Stimulated activated CD8-positive, alpha-beta memory T cell treated with anti-CD3 and anti-CD28 coated beads, Interleukin-12 subunit alpha, Interleukin-12 subunit beta, amount 100 ng/mL, for 24 hours (primary cell): ENCODE data around the gene ST14.
"Not testable (repeated sequence)": the region's sequence is repeated elsewhere in the genome, so short reads cannot be mapped to it uniquely, and the experiment has no call there.

ENCODE experiments used
- DNase-seq: peaks from one replicate; pipeline ENCODE4 v3.0.0-alpha.2; 2020; ENCODE audit errors: extremely low read depth

Gene ST14

DNA sequence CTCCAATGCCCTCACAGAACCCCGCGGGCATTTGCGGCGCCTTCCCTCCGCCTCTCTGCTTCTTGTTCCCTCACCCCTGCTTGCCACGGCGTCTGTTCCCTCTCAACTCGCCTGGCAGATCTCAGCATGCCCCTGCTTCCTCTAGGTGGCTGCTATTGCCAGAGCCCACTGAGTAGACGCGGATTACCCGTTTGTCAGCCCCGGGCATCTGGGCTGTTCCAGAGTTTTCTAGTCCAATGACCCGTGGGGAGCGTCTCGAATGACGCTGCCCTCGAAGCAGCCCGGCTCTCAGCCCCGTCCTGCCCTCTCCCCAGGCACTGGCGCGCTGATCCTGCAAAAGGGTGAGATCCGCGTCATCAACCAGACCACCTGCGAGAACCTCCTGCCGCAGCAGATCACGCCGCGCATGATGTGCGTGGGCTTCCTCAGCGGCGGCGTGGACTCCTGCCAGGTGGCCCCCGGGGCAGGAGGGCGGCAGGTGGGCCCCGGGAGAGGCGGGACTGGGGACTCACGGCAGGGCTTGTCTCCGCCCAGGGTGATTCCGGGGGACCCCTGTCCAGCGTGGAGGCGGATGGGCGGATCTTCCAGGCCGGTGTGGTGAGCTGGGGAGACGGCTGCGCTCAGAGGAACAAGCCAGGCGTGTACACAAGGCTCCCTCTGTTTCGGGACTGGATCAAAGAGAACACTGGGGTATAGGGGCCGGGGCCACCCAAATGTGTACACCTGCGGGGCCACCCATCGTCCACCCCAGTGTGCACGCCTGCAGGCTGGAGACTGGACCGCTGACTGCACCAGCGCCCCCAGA is 49.7 kb downstream of the ST14 start:
- no peak for DNase-seq

DNA sequence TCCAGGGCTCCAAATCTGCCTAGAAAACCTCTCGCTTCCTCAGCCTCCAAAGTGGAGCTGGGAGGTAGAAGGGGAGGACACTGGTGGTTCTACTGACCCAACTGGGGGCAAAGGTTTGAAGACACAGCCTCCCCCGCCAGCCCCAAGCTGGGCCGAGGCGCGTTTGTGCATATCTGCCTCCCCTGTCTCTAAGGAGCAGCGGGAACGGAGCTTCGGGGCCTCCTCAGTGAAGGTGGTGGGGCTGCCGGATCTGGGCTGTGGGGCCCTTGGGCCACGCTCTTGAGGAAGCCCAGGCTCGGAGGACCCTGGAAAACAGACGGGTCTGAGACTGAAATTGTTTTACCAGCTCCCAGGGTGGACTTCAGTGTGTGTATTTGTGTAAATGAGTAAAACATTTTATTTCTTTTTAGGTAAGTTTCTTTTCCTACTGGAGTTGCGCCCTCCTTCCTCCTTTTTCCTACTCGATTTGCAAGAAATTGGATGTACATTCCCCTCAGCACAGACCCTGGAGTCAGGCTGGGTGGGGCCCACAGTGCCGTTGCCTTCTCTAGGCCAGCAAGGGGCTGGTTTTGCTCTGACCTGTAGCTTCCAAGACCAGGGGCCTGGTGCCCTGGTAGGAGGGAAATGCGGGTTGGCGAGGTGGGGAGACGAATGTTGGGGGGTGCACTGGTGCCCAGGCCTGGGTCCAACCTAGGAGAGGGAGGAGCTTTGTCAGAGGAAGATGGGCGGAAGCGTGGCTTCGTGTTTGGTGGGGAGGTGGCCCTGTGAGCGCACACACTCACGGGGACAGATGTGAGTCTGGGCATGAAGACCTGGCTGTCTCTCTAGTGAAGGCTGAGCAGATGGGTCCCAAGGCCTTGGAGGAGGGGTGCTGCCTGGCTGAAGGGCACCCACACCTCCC is 50.6 kb downstream of the ST14 start:
- no peak for DNase-seq

DNA sequence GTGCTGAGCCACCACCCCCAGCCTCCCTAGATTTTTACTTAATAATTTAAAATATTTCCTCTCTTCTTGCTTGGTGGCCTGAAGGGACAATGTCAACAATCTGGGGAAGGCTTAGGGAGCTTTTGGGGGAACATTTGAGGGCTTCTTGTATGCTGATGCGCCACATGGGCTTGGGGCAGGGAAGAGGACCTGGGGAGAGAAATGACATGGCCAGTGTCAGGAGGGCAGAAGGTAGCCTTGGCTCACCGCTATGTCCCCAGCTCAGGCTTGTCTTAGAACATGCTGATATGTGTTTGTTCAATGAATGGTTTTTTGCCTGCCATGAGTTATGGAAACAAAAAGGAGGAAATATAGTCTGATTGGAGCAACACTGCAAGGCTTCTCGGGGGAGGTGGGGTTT is 51.6 kb downstream of the ST14 start:
- no peak for DNase-seq

DNA sequence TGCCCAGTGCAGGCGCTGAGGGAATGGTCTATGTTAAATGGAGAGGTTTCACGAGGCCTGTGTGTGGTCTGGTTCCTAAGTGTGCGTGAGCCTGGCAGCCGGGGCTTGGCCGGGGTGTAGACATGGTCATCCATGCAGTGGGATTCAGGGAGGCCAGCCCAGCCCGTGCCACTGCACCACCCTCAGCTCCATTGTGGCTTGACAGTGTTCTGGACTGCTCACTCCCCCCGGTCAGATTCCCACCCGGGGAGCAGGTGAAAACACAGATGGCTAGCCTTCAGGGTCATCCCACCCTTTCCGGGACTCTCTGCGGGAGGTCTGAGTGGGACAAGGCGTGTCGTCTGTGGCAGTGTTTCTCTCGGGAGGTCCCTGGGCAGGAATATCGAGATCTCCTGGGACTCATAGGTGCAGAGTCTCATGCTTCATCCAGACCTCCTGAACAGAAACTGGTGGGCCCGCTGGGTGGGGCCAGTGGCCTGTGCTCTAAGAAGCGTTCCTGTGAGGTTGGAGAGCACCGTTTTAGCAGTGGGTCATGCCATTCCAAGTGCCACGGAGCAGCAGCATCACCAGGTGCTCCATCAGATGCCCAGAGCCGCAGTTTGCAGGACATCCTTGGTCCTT is 52.3 kb downstream of the ST14 start:
- DNase-seq: no peak

DNA sequence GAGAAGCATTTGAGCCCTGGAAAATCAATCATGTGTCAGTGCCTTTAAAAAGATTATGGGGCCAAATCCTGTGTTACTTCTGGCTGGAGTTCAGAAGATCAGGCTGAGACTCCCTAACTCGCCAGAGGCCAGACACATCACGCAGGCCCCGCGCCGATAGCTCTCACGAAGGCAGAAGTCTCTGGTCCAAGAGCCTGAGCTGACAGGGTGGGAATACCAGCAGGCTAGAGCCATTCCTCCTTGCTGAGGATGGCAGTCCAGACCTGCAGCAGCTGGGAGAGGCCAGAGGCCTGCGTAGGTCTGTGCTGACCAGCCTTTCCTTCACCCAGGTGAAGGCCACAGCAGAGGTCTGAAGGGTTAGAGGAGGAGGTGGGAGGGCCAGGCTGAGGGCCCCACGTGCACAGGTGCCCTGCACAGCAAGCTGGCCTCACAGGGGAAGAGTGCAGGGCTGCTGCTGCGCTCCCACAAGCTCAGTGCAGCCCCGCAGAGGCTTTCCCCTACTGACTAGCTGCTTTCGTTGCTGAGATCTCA is 52.9 kb downstream of the ST14 start:
- DNase-seq: no peak

DNA sequence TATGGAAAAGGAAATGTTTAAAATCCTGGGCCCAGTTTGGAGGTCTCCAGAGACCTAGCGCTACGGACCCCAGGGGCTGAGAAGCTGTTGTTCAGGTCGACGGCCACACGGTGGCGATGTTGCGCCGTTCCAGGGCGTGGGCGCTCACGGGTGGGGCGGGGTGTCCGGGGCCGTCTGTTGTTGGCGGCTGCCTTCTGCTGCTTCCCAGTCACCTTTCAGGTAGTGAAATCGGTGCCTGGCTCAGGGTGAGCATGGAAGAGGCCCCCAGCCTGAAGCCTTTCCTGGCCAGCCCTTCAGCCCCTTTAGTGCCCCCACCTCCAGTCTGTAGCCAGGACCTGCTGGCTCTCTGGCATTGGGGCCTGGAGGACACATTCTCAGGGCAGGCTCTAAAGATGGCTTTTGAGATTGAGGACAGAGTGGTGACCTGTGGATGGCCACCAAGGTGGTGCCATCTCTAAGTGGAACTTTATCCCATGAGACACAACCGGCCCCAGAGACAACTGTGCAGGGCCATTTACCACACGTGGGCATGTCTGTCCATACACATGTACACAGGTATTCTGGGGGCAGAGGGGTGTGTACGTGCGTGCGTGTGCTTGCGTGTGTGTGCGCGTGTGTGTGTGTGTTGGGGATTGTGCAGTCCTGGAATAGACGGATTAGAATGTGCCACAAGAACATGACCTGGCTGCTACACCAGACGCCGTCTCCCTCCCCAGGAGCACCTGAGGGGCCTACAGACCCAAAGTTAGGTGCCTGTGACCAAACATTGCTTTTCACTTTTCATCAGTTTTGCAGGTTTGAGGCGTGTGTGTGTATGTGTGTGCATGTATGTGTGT is 53.8 kb downstream of the ST14 start:
- DNase-seq: peak; percentile 36

DNA sequence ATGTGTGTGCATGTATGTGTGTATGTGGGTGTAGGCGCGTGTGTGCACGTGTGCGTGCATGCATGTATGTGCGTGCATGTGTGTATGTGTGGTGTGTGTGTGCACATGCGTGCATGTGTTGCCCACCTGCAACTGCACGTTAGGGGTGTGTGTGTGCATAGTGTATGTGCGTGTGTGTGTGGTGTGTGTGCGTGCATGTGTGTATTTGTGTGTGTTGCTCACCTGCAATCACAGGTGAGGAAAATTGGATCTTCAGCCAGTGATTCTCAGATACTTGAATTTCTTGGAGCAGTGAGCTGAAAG is 54.3 kb downstream of the ST14 start:
- DNase-seq: no peak

DNA sequence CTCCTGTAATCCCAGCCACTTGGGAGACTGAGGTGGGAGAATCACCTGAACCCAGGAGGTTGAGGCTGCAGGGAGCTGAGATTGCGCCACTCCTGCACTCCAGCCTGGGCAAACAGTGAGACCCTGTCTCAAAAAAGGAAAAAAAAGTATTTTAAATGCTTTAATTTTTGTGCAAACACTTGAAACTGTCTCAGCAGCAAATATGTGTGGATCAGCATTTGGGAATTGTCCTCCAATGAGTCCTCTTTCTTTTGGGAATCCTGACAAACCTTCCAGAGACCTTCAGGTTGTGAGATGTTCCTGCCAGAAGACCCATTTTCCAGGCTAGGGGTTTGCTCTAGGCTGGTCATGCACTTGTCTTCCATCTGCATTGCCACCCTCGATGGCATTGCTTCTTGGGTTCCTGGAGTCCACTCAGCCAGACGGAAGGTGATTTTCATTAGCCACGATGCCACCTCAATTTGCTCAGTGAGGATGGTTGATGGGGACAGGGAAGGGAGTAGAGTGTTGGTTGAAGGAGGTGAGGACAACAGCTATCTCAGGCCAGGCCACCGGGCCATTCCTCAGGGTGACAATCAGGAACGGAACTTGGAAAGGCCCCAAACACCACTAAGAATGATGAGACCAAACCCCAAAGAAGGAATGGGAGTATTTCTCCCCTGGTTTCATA is 55.4 kb downstream of the ST14 start:
- no peak for DNase-seq

DNA sequence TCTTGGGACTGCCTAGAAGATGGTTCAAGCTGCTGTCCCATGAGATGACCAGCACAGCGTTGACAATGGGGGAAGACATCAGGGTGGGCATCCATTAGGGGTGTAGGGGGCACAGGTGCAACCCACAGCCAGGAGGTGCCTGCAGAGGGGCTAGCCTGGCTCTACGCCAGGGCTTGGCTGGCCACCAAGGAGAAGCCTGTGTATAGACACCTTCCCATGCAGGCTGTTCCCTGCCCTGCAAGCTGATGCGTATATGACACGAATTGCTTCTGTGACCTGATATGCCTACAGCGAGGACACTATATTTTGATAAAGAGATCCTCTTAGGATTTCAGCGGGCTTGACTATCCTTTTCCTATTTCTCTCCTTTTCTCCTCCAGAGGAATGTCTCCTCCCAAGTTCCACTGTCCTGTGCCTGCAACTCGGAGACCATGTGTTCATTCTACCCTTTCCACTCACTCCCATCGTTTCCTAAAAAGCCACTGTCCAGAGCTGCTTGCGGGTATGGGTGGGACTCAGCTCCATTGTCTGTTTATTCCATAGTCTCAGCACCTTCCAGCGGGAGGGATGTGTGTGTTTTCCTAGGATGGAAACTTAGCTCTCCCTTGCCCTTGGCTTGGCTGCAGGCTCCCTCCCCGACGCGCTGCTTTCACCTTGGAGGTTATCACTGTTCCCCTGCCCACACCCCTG is 56.1 kb downstream of the ST14 start:
- DNase-seq: no peak

DNA sequence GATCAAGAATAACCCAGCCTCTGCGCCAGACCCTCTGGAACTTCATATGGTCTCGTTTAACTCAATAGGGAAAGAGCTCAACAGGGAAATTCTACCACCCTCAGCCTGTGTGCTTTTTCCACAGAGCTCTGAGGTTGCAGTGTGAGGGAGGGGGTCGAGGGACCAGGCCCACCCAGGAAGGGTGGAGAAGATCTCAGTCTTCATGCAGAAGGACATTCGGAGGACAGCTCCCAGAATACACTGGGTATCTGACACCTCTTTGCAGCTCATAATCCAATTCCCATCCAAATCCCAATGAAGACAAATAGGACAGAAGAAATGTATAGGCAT is 56.6 kb downstream of the ST14 start:
- no peak for DNase-seq

DNA sequence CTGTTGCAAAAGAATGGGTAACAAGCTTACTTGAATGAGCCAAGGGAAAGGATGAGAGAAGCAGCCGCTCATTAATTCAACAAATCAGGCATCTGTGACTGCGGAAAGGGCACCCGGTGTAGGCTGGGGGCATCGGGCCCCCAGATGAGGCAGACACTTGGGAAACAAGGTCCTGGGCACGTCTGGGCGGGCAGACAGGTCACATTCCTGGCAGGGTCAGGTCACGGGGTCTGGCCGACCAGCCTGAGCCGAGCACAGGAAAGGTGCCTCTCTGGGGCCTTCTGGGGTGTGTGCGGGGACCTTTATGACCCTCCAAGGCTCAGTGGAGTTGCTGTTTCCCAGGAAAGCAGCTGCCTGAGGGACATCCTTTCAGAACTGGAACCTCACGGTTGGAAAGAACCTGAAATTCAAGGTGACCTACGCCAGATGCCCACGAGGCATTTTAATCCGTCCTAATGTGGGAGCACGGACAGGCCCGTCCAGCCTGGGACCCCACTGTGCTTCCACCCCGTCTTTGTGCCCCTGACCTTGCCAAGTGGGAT is 57.1 kb downstream of the ST14 start:
- DNase-seq: no peak

DNA sequence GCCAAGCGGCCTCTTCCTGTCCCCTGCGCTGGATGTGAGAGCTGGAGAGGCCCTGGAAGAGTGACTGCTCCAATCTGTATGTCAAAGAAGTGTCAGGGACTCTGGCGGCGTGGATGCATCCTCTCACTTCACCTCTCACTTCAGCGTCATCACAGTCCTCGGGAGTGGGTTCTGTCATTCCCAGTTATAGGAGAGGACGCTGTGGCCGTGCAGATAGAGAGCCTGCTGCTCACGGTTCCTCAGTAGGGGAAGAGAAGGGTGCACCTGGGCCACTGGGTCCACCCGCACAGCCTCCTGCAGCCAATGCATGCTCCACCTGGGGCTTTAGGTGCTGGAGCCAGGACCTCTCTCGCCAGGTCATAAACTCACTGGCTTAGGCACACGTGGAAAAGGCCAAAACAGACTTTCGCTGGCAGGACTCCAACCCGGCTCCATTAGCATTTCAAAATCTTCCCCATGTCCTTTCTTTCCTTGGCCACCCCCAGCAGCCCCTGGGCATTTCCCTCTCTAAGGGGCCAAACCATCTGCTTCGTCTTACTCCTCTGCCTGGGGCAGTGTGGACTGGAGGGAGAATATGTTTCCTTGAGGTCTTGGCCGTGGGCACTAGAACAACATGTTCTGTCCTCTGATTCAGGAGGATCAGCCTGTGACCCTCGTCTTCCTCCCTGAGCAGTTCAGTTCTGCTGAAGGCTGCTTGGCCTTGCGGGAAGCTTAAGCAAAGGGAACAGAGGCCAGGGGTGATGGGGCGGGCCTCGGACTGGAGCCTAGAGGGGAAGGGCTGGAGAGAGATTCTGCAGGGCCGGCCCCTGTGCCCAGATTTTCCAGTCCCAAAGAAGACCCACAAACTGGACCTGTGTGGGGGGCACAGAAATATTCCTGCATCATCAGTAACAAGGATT is 57.8 kb downstream of the ST14 start:
- DNase-seq: no peak

DNA sequence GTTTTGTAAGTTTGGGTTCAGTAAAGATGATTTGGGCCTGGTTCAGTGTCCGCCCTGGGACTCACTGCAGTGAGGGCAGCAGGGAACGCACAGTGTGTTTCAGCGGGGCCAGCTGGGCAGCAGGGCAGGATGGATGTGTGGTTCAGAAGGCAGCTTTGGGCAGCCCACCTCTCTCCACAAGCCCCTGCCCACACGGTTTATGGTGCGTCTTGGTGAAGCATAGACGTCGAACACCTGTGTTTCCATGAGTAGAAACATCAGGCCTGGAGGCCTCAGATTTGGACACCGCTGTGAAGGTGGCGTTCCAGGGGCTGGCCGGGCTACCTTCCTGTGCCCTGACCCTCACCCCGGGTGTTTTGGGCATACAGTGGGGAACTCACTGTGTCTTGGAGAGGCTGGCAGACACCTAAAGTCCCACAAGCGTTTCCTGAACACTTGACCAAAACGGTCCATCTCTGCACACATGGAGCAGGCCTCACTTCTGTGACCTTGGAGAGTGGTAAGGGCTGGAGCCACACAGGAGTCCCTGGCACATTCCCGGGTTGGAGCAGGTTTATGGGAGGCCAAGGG is 59.0 kb downstream of the ST14 start:
- no peak for DNase-seq

DNA sequence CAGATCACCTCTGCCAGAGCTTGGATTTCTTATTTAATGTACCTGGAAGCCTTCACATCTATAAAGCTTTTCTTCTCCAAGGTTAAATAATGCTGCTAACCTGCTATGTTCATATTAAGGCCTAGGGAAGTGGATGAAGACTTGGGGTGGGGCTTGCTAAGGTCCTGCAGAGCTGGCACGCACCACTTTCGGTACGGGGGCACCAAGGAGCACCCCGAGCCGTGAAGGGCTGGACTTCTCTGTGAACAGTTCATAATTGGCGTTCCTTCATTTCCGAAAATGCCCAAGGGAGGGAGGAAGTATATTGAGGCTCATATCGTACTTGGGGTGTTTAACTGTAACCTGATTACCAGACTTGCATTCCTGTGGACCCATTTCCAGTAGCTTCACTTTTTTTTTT is 59.6 kb downstream of the ST14 start:
- DNase-seq: no peak

DNA sequence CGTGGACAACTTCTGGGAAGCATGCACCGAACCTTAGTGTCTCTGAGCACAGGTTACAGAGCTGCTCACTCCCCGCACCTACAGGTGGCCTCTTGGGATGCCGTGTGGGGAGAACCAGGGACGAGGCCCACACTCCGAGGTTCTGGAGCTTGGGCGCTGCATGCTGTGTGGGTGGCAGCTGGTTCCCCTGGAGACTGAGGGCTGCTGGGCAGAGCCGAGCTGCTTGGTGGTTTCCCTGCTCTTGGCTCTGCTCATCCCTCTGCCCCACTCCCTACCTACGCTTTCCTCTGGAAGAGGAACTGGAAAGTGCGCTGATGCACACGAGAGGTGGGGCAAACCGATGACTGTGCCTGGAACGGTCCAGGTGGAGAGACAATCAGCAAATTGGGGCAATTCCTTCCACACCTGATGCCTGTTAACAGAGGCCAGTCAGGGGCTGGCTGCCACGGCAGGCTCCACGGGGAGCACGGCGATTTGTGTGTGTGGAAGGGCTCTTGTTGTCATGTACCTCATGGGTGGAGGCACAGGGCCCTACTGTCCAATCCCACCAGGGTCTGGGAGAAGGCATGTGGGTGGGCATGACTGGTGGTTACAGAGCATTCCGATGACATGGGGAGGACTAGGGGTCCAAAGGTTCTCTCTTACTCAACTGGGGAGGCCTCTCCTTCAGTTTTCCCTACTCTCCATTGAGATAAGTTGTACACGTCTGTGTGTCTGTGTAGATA is 60.9 kb downstream of the ST14 start:
- no peak for DNase-seq

DNA sequence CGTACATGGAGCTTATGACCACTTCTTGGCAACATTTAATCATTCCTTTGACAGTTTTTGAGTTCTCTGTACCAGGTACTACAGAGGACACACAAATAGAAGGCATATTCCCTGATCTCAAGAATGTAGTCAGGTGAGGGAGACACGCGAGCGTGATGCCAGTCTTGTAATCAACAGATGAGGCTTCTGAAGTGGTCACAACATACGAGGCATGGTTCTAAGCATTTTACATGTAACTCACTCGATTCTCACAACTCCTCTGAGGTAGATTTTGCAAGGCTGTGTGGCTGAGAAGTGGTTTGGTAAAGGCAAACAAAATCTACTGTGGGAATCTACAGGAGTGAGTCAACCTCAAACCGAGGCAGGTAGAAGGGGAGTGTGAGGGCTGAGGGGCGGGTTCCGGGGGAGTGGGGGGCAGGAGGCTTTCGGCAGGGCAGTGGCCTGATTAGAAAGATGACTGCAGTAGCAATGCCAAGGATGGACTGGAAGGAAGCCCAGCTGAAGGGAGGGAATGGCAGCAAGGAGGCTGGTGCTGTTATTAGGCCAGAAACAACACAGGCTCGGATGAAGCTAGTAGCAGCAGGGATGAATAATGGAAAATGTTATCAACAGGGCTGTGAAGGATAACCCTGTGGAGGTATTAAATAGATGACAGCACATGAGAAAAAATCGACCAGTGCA is 63.8 kb downstream of the ST14 start:
- no peak for DNase-seq

DNA sequence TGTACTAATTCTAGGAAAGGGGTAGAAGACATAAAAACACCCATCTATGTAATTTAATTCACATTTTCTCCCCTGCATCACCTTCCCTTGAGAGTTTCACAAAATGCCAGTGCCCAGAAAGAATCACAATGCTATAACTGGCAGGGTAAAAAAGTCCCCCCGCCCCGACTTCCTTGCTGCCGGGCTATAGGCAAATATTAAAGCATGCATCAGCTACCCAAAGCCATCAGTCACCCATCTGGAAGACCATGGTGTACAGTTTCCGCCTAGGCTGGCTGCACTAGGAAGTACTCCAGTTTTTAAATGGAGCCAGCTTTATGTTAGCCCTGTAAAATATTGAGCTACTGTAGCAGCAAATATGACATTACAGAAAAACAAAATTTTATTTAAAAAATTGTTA is 67.8 kb downstream of the ST14 start:
- DNase-seq: no peak

DNA sequence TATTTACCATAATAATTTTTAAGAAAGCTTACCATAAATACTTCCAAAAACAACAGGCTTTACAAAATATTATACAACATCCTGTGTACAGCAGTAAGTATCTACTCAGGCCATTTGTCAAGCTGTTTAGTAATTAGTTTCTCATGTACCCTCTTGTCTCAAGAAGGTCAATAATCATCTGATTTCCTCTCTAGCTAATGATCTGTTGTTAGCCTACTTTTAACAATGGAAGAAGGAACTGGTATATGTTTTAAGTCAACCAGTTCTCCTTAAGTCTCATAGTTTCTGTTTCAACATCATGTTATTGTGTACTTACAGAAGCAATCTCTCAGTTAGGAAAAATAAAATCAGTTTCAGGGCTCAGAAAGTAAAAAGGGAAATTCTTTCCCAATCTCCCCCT is 73.9 kb downstream of the ST14 start:
- not testable (repeated sequence) for DNase-seq
